IMR-90 (cell line): Measurements from ENCODE around the gene MINK1. TPM values are rescaled to one million over a fixed set of nuclear protein-coding genes. Genes with fewer than 3 reads are reported as not detected.

Source experiments
- ATAC-seq: fragments of 200-7000 bp; cut with Tn5 transposase; 2 replicates; pipeline ENCODE4 v1.9.1; 2020; ENCODE audit warnings: low read depth, mild to moderate bottlenecking, moderate library complexity
- BruUV-seq: library from RNA; stranded (reverse); fragments of 400-500 nt; replicated peaks from 2 replicates; lab custom pipeline; 2021; lab: Mats Ljungman, UMichigan
- CTCF ChIA-PET: fragments of 300-600 bp; formaldehyde crosslinking; extraction: SDS; loops from one replicate; lab custom pipeline; 2021; ENCODE audit warnings: antibody characterized with exemption; lab: Yijun Ruan, JAX
- POLR2A ChIA-PET: fragments of 300-600 bp; sonication (Branson Sonifier 250); formaldehyde crosslinking; loops from one replicate; lab custom pipeline; 2022; ENCODE audit warnings: antibody characterized with exemption; ENCODE audit not compliant: unreplicated experiment; lab: Charles Lee
- DNase-seq: peaks from one replicate; pipeline ENCODE4 v3.0.0; 2013
- H2AFZ ChIP-seq: replicated peaks from 2 replicates; pipeline ENCODE3; 2013; ENCODE audit warnings: low read length, mild to moderate bottlenecking; ENCODE audit not compliant: poor library complexity
- H2AK5ac ChIP-seq: 2 replicates; pipeline ENCODE4 v1.6.1; 2013; ENCODE audit warnings: low read depth, low read length, inconsistent platforms
- H2AK9ac ChIP-seq: replicated peaks from 2 replicates; pipeline ENCODE3; 2013; ENCODE audit warnings: mild to moderate bottlenecking, low read depth, low read length, moderate library complexity; ENCODE audit not compliant: poor library complexity
- H2BK120ac ChIP-seq: 2 replicates; pipeline ENCODE4 v1.6.1; 2013; ENCODE audit warnings: low read depth, low read length, inconsistent platforms
- H2BK15ac ChIP-seq: 3 replicates; pipeline ENCODE4 v1.6.1; 2013; ENCODE audit warnings: low read depth, low read length, inconsistent platforms
- H2BK20ac ChIP-seq: 2 replicates; pipeline ENCODE4 v1.6.1; 2013; ENCODE audit warnings: low read depth, mild to moderate bottlenecking, inconsistent platforms, low read length, moderate library complexity
- H2BK5ac ChIP-seq: 2 replicates; pipeline ENCODE4 v1.6.1; 2013; ENCODE audit warnings: mild to moderate bottlenecking, low read depth, low read length, inconsistent platforms; ENCODE audit not compliant: poor library complexity, severe bottlenecking
- H3K14ac ChIP-seq: replicated peaks from 2 replicates; pipeline ENCODE4 v1.6.1; 2013; ENCODE audit warnings: low read depth, low read length, inconsistent platforms
- H3K18ac ChIP-seq: 2 replicates; pipeline ENCODE4 v1.6.1; 2013; ENCODE audit warnings: low read depth, low read length, control low read depth
- H3K23ac ChIP-seq: 2 replicates; pipeline ENCODE4 v1.6.1; 2013; ENCODE audit warnings: low read depth, low read length, inconsistent platforms
- H3K27ac ChIP-seq: 2 replicates; pipeline ENCODE4 v1.5.1; 2013; ENCODE audit warnings: mild to moderate bottlenecking, control low read depth, low read length; ENCODE audit not compliant: insufficient read depth
- H3K27me3 ChIP-seq: 2 replicates; pipeline ENCODE4 v1.6.1; 2013; ENCODE audit warnings: low read length; ENCODE audit not compliant: control insufficient read depth, insufficient read depth
- H3K36me3 ChIP-seq: 2 replicates; pipeline ENCODE4 v1.6.1; 2013; ENCODE audit warnings: low read length, mixed read lengths; ENCODE audit not compliant: control insufficient read depth, insufficient read depth
- H3K4ac ChIP-seq: 2 replicates; pipeline ENCODE4 v1.6.1; 2013; ENCODE audit warnings: low read depth, low read length, inconsistent platforms
- H3K4me1 ChIP-seq: 2 replicates; pipeline ENCODE4 v1.6.1; 2013; ENCODE audit warnings: low read length, mixed read lengths; ENCODE audit not compliant: control insufficient read depth, insufficient read depth
- H3K4me2 ChIP-seq: 2 replicates; pipeline ENCODE4 v1.6.1; 2013; ENCODE audit warnings: low read depth, mild to moderate bottlenecking, control low read depth, low read length, moderate library complexity
- H3K4me3 ChIP-seq: 2 replicates; pipeline ENCODE4 v1.5.1; 2013; ENCODE audit warnings: low read depth, mild to moderate bottlenecking, control low read depth, low read length, moderate library complexity; ENCODE audit not compliant: insufficient read depth
- H3K56ac ChIP-seq: 2 replicates; pipeline ENCODE4 v1.6.1; 2013; ENCODE audit warnings: low read length, inconsistent platforms; ENCODE audit not compliant: insufficient read depth; ENCODE audit errors: extremely low read depth
- H3K79me1 ChIP-seq, 2 experiments: 2 replicates each; pipeline ENCODE4 v1.6.1; 2013; ENCODE audit warnings: low read length in 2 of 2, inconsistent platforms in 1 of 2, low read depth in 1 of 2
- H3K9ac ChIP-seq: 2 replicates; pipeline ENCODE4 v1.6.1; 2013; ENCODE audit warnings: low read depth, low read length, control low read depth
- H3K9me1 ChIP-seq: 2 replicates; pipeline ENCODE4 v1.6.1; 2013; ENCODE audit warnings: low read length, inconsistent platforms; ENCODE audit not compliant: insufficient read depth
- H3K9me3 ChIP-seq: 2 replicates; pipeline ENCODE4 v1.6.1; 2013; ENCODE audit warnings: low read length; ENCODE audit not compliant: control insufficient read depth, insufficient read depth
- H4K20me1 ChIP-seq: 2 replicates; pipeline ENCODE4 v1.6.1; 2013; ENCODE audit warnings: low read length, inconsistent platforms; ENCODE audit not compliant: insufficient read depth
- H4K5ac ChIP-seq: 2 replicates; pipeline ENCODE4 v1.6.1; 2013; ENCODE audit warnings: mild to moderate bottlenecking, low read depth, low read length, control low read depth
- H4K8ac ChIP-seq, 2 experiments: 2 replicates each; pipeline ENCODE4 v1.6.1; 2013; ENCODE audit warnings: low read depth in 2 of 2, low read length in 2 of 2, control low read depth in 1 of 2, inconsistent platforms in 1 of 2
- H4K91ac ChIP-seq: 2 replicates; pipeline ENCODE4 v1.6.1; 2013; ENCODE audit warnings: low read depth, low read length, inconsistent platforms; ENCODE audit not compliant: insufficient read depth
- CEBPB ChIP-seq: IDR thresholded peaks from 2 replicates; pipeline ENCODE4 v1.6.1; 2012; ENCODE audit warnings: low read depth, low read length, improper control_type of control experiment
- FOS ChIP-seq: fragments of 150-350 bp; IDR thresholded peaks from 2 replicates; pipeline ENCODE4 v1.6.1; 2016; ENCODE audit warnings: low read depth, low read length
- MAFK ChIP-seq: IDR thresholded peaks from 2 replicates; pipeline ENCODE4 v1.6.1; 2012; ENCODE audit warnings: low read depth, low read length, improper control_type of control experiment
- NFE2L2 ChIP-seq: fragments of 150-350 bp; IDR thresholded peaks from 2 replicates; pipeline ENCODE4 v1.6.1; 2016; ENCODE audit warnings: low read depth, mild to moderate bottlenecking, low read length
- WGBS, 2 experiments: methylation state at CpG; one replicate each; pipeline versions ENCODE4 v1.1.5 to v1.1.7; 2013; ENCODE audit warnings: missing lambda C conversion rate in 2 of 2; ENCODE audit not compliant: insufficient read length in 1 of 2; ENCODE audit errors: extremely low coverage in 2 of 2; 5-methylcytosine and 5-hydroxymethylcytosine counted together
- dilution Hi-C: fragments of 300-500 bp; cut with HindIII; formaldehyde crosslinking; loops from one replicate; pipeline ENCODE4 v1.14.3; 2018; ENCODE audit warnings: low sequenced_read_pairs; ENCODE audit not compliant: unreplicated experiment
- in situ Hi-C: fragments of 300-500 bp; cut with MboI; formaldehyde crosslinking; loops from 3 replicates; pipeline ENCODE4 v1.14.3; 2019; ENCODE audit warnings: low sequenced_read_pairs, inconsistent platforms, mixed read lengths
- intact Hi-C: fragments of 100-400 bp; cut with micrococcal nuclease; formaldehyde crosslinking; loops from 2 replicates; pipeline ENCODE4 v1.10.0; 2022
- polyA plus RNA-seq, 3 experiments: library from polyadenylated mRNA; depleted of rRNA; stranded (reverse); fragments of >200 nt; gene quantifications; 2 replicates each; pipeline ENCODE4 v1.2.3, GENCODE V29; 2012; ENCODE audit warnings: low replicate concordance in 1 of 3
- total RNA-seq: library from RNA; depleted of rRNA; stranded (reverse); fragments of >200 nt; gene quantifications from 2 replicates; pipeline ENCODE4 v1.2.3, GENCODE V29; 2012

Gene MINK1
- total and polyA plus RNA-seq, 2 of the 4 experiments (the other 2 are of a cell fraction): 12.2 to 40.9 TPM

DNA sequence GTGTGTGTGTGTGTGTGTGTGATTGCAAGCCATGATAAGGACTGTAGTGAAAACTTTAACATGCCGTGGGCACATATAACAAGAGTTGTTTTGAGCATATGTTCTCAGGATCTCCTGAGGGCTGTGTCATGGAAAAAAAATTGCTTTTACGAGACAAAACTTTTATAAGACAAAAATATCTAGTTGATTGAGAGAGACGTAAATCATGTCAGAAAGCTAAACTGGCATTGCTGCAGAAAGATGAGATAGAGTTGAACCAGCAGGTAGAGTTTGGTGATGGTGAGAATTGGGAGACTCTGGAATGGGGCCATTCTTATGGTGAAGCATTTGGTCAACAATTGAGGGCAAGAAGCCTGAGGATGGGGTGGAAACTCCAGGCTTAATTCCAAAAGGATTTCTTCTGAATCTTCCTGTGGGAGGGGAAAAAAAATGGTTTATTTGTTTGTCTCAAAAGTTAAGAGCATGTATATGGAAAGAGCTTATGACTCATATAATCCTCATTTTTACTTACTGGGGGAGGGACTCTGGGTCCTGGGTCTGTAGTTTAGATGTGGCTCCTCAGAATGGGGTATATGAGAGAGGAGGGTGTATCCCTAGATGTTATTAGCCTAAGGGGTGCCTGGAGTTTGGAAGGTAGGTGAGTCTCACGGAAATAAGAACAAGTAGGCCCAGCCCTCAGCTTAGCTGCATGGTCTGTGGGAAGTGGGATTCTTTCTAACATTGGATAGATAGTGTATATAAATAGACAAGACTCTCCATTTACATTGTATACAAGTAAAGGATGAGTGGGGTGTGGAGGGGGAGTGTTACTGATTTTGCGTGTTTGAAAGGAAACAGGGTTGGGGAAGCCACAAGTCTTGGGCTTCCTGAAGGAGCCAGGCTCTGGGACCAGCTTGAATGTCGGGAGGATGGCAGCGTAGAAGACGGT, 7.1 kb downstream of the MINK1 start:
- Histone ChIP-seq H3K4ac (peak overlapping the region; percentile 86), H4K8ac (peak overlapping the region in 1 of 2 experiments; percentile 71; a peak in 1 of 4 replicates), H3K4me1 (peaks cover 16% of the 10 kb centered on the region), H3K23ac (peak overlapping the region; percentile 65; the same call in 1 of the 2 replicates), H2AK9ac (peak overlapping the region; percentile 74), H4K20me1 (peaks cover 72% of the 10 kb centered on the region), H3K27ac (peak overlapping the region; percentile 47), H3K27me3 (no peaks in the 10 kb centered on the region), H3K9me1 (peaks cover 41% of the 10 kb centered on the region), H4K5ac (no peak overlapping the region), H3K4me3 (no peak overlapping the region), H2BK5ac (peak overlapping the region; percentile 27), H3K14ac (peak overlapping the region; percentile 72), H2BK15ac (peak overlapping the region; percentile 53; the same call in 1 of the 3 replicates), H3K9me3 (no peaks in the 10 kb centered on the region), H3K36me3 (peaks cover 7% of the 10 kb centered on the region; the same call in 1 of the 2 replicates), H2AK5ac (peak overlapping the region; percentile 74), H2BK120ac (peak overlapping the region; percentile 65), H3K56ac (no peak overlapping the region; the same call in 1 of the 2 replicates), H4K91ac (peak overlapping the region; percentile 74), H3K18ac (no peak overlapping the region), H3K4me2 (peak overlapping the region; percentile 85), H3K9ac (no peak overlapping the region), H3K79me1 (peaks cover 46 to 83% of the 10 kb centered on the region in 2 experiments), H2BK20ac (peak overlapping the region; percentile 84), H2AFZ (no peak overlapping the region)
- ATAC-seq (peak; percentile 87), DNase-seq (peak; percentile 67)
- TF ChIP-seq MAFK (no peak), FOS (peak; percentile 54; the same call in 1 of the 2 replicates), NFE2L2 (no peak), CEBPB (no peak)
- ChIA-PET POLR2A (no interaction called here), CTCF (interaction anchor here (0.8 kb wide), 1 partner anchor 50 kb away, joined by 3 read pairs; no protein-coding TSS in a partner anchor)
- in situ Hi-C loops (no loop called here), dilution Hi-C loops (no loop called here), intact Hi-C loops (no loop called here)
- no TSS peak for BruUV-seq
- WGBS, 2 experiments: 76% methylated on average over 4 of the region's 8 CpGs; no CpG with 5 or more reads in 1 of the 2 experiments
